SK-N-SH (cell line): ENCODE data around the gene CPPED1. TPM values are rescaled to one million over a fixed set of nuclear protein-coding genes. Genes with fewer than 3 reads are reported as not detected.
A peak's percentile ranks its signal among the peaks of the same experiment; 100 is the strongest.

Experiments used
- CTCF ChIA-PET: fragments of 300-600, 350-600 bp; formaldehyde crosslinking; extraction: SDS; loops from one replicate; lab custom pipeline; 2021; lab: Yijun Ruan, JAX
- POLR2A ChIA-PET: fragments of 350-600 bp; sonication (Branson Sonifier 250); formaldehyde crosslinking; extraction: SDS; loops from one replicate; lab custom pipeline; 2020; ENCODE audit warnings: antibody characterized with exemption, inconsistent platforms; lab: Yijun Ruan, JAX
- DNase-seq: peaks from one replicate; pipeline ENCODE4 v3.0.0; 2012
- H2AFZ ChIP-seq: fragments of 200-600 bp; sonication (generic); 2 replicates; pipeline ENCODE4 v1.8.1; 2016; ENCODE audit warnings: antibody characterized with exemption, mild to moderate bottlenecking, low read depth
- H3F3A ChIP-seq: fragments of 200-600 bp; sonication (generic); replicated peaks from 2 replicates; pipeline ENCODE3; 2016; ENCODE audit warnings: antibody characterized with exemption, mild to moderate bottlenecking; ENCODE audit not compliant: insufficient read depth
- H3K27ac ChIP-seq, 2 experiments: fragments of 200-500 bp in 1 of 2; fragments of 200-600 bp in 1 of 2; sonication (Bioruptor generic) in 1 of 2; sonication (generic), shearing (Covaris generic) in 1 of 2; 2 replicates each; pipeline versions ENCODE4 v1.5.1 to v1.6.1; 2014 to 2016; ENCODE audit warnings: low read depth in 2 of 2, inconsistent platforms in 1 of 2, low read length in 1 of 2, mild to moderate bottlenecking in 1 of 2, mixed read lengths in 1 of 2
- H3K27me3 ChIP-seq: fragments of 200-600 bp; sonication (generic), shearing (Covaris generic); 2 replicates; pipeline ENCODE4 v1.6.1; 2016; ENCODE audit warnings: mixed run types; ENCODE audit not compliant: insufficient read depth
- H3K36me3 ChIP-seq, 2 experiments: fragments of 200-500 bp in 1 of 2; fragments of 200-600 bp in 1 of 2; sonication (Bioruptor generic) in 1 of 2; sonication (generic) in 1 of 2; replicated peaks in 1 of 2; 2 replicates each; pipeline versions ENCODE3 to v1.5.1; 2014 to 2016; ENCODE audit warnings: low read length in 1 of 2, mild to moderate bottlenecking in 1 of 2; ENCODE audit not compliant: insufficient read depth in 2 of 2, control insufficient read depth in 1 of 2
- H3K4me1 ChIP-seq, 2 experiments: fragments of 200-500 bp in 1 of 2; fragments of 200-600 bp in 1 of 2; sonication (Bioruptor generic) in 1 of 2; sonication (generic), shearing (Covaris generic) in 1 of 2; 2 replicates each; pipeline versions ENCODE4 v1.5.1 to v1.6.1; 2014 to 2016; ENCODE audit warnings: low read depth in 1 of 2, low read length in 1 of 2, mixed run types in 1 of 2; ENCODE audit not compliant: insufficient read depth in 2 of 2, control insufficient read depth in 1 of 2
- H3K4me2 ChIP-seq: fragments of 200-600 bp; sonication (generic), shearing (Covaris generic); 2 replicates; pipeline ENCODE4 v1.6.1; 2017; ENCODE audit warnings: mixed run types
- H3K4me3 ChIP-seq, 2 experiments: fragments of 200-500 bp in 1 of 2; fragments of 200-600 bp in 1 of 2; sonication (Bioruptor generic) in 1 of 2; sonication (generic), shearing (Covaris generic) in 1 of 2; 2 replicates each; pipeline versions ENCODE4 v1.5.1 to v1.8.1; 2014 to 2016; ENCODE audit warnings: low read depth in 2 of 2, inconsistent platforms in 1 of 2, low read length in 1 of 2, mild to moderate bottlenecking in 1 of 2, mixed read lengths in 1 of 2, moderate library complexity in 1 of 2
- H3K79me2 ChIP-seq: fragments of 200-600 bp; sonication (generic); 2 replicates; pipeline ENCODE4 v1.8.1; 2017; ENCODE audit warnings: mild to moderate bottlenecking; ENCODE audit not compliant: insufficient read depth
- H3K9ac ChIP-seq: fragments of 200-600 bp; sonication (generic); 2 replicates; pipeline ENCODE4 v1.6.1; 2017; ENCODE audit warnings: mixed run types
- H3K9me2 ChIP-seq: fragments of 200-600 bp; sonication (generic); 2 replicates; pipeline ENCODE4 v1.6.1; 2017; ENCODE audit warnings: mixed run types
- H3K9me3 ChIP-seq: fragments of 200-600 bp; sonication (generic); 2 replicates; pipeline ENCODE4 v1.6.1; 2017; ENCODE audit warnings: mixed run types, mild to moderate bottlenecking, moderate library complexity
- H4K20me1 ChIP-seq: fragments of 200-600 bp; sonication (generic); 2 replicates; pipeline ENCODE4 v1.6.1; 2017; ENCODE audit warnings: mild to moderate bottlenecking, mixed run types; ENCODE audit not compliant: insufficient read depth
- EP300 ChIP-seq, 2 experiments: IDR thresholded peaks; 2 replicates each; pipeline versions ENCODE4 v1.4.0 to v1.6.1; 2012; ENCODE audit warnings: borderline replicate concordance in 1 of 2, low read depth in 1 of 2, low read length in 1 of 2
- FOSL2 ChIP-seq: IDR thresholded peaks from 2 replicates; pipeline ENCODE4 v1.4.0; 2012; ENCODE audit warnings: low read depth, mild to moderate bottlenecking, moderate library complexity, borderline replicate concordance
- JUND ChIP-seq: IDR thresholded peaks from 2 replicates; pipeline ENCODE4 v1.4.0; 2012
- NFIC ChIP-seq: IDR thresholded peaks from 2 replicates; pipeline ENCODE4 v1.4.0; 2012; ENCODE audit warnings: borderline replicate concordance
- RAD21 ChIP-seq: IDR thresholded peaks from 2 replicates; pipeline ENCODE4 v1.6.1; 2012; ENCODE audit warnings: mild to moderate bottlenecking, low read length
- RXRA ChIP-seq: IDR thresholded peaks from 2 replicates; pipeline ENCODE4 v1.4.0; 2012; ENCODE audit warnings: low read depth, mild to moderate bottlenecking, borderline replicate concordance
- SIN3A ChIP-seq: IDR thresholded peaks from 2 replicates; pipeline ENCODE4 v1.6.1; 2012; ENCODE audit warnings: low read depth, mild to moderate bottlenecking, low read length, moderate library complexity, borderline replicate concordance
- TCF12 ChIP-seq: IDR thresholded peaks from 2 replicates; pipeline ENCODE4 v1.4.0; 2012
- TEAD4 ChIP-seq: IDR thresholded peaks from 2 replicates; pipeline ENCODE4 v1.4.0; 2012; ENCODE audit warnings: mild to moderate bottlenecking, borderline replicate concordance; ENCODE audit not compliant: insufficient read depth
- YY1 ChIP-seq: IDR thresholded peaks from 2 replicates; pipeline ENCODE4 v1.4.0; 2012; ENCODE audit warnings: low read depth, mild to moderate bottlenecking
- WGBS: methylation state at CpG from one replicate; pipeline ENCODE4 v1.1.6; 2017; ENCODE audit warnings: low lambda C conversion rate; 5-methylcytosine and 5-hydroxymethylcytosine counted together
- polyA plus RNA-seq, 3 experiments: library from polyadenylated mRNA; depleted of rRNA; stranded (reverse); fragments of >200 nt; gene quantifications; 2 replicates each; pipeline ENCODE4 v1.2.3, GENCODE V29; 2012
- TF ChIP-seq, protein P1 (sequence below): fragments of 200-600 bp; sonication (generic); IDR thresholded peaks from 2 replicates; pipeline ENCODE4 v1.6.1; 2017; ENCODE audit warnings: antibody characterized with exemption, mild to moderate bottlenecking, moderate library complexity
- TF ChIP-seq, protein P2 (sequence below): fragments of 150-350 bp; IDR thresholded peaks from 2 replicates; pipeline ENCODE4 v1.6.1; 2016; ENCODE audit warnings: mild to moderate bottlenecking, low read depth, low read length
- TF ChIP-seq, protein P3 (sequence below): IDR thresholded peaks from 2 replicates; pipeline ENCODE4 v1.4.0; 2012; ENCODE audit warnings: low read depth, borderline replicate concordance

Gene CPPED1
- polyA plus RNA-seq, 1 of the 3 experiments (the other 2 are of a cell fraction): 11.9 TPM

DNA sequence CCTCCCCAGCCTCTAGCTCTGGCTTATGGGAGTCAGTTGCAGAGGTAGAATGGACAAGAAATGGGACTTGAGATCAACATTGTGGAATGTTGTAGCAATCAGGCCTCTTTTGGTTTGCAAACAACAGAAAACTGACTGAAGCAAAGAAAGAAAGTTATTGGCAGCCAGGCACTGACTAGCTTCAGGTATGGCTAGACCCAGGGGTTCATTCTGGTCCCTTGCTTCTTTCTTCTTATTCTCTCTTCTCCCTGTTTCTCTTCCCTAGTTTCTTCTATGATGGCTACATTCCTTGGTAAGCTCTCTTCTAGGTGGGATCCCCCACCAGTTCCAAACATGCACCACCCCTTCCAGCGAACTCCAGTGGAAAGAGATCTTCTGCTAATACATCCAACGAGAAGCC, 154.3 kb downstream of the CPPED1 start:
- Histone ChIP-seq H3K9me2 (no peaks in the 10 kb centered on the region), H3K79me2 (no peaks in the 10 kb centered on the region), H3F3A (no peaks in the 10 kb centered on the region), H3K9ac (no peak overlapping the region), H3K4me1 (peaks cover 4 to 7% of the 10 kb centered on the region in 2 experiments; a peak in 1 of 4 replicates), H3K27me3 (no peaks in the 10 kb centered on the region), H3K9me3 (no peaks in the 10 kb centered on the region), H4K20me1 (no peaks in the 10 kb centered on the region), H3K4me2 (no peak overlapping the region), H3K27ac (no peak overlapping the region), H2AFZ (no peak overlapping the region), H3K4me3 (no peak overlapping the region), H3K36me3 (no peaks in the 10 kb centered on the region)
- CTCF ChIA-PET: interaction anchor here (0.6 kb wide), 1 partner anchor 325 kb away, joined by 4 read pairs; no protein-coding TSS in a partner anchor
- POLR2A ChIA-PET: no interaction called here
- no peak for DNase-seq
- no peak for TF ChIP-seq RXRA
- TF ChIP-seq, protein P1, sequence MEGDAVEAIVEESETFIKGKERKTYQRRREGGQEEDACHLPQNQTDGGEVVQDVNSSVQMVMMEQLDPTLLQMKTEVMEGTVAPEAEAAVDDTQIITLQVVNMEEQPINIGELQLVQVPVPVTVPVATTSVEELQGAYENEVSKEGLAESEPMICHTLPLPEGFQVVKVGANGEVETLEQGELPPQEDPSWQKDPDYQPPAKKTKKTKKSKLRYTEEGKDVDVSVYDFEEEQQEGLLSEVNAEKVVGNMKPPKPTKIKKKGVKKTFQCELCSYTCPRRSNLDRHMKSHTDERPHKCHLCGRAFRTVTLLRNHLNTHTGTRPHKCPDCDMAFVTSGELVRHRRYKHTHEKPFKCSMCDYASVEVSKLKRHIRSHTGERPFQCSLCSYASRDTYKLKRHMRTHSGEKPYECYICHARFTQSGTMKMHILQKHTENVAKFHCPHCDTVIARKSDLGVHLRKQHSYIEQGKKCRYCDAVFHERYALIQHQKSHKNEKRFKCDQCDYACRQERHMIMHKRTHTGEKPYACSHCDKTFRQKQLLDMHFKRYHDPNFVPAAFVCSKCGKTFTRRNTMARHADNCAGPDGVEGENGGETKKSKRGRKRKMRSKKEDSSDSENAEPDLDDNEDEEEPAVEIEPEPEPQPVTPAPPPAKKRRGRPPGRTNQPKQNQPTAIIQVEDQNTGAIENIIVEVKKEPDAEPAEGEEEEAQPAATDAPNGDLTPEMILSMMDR: no peak
- 88% methylated on average over 2 of the region's 2 CpGs for WGBS

DNA sequence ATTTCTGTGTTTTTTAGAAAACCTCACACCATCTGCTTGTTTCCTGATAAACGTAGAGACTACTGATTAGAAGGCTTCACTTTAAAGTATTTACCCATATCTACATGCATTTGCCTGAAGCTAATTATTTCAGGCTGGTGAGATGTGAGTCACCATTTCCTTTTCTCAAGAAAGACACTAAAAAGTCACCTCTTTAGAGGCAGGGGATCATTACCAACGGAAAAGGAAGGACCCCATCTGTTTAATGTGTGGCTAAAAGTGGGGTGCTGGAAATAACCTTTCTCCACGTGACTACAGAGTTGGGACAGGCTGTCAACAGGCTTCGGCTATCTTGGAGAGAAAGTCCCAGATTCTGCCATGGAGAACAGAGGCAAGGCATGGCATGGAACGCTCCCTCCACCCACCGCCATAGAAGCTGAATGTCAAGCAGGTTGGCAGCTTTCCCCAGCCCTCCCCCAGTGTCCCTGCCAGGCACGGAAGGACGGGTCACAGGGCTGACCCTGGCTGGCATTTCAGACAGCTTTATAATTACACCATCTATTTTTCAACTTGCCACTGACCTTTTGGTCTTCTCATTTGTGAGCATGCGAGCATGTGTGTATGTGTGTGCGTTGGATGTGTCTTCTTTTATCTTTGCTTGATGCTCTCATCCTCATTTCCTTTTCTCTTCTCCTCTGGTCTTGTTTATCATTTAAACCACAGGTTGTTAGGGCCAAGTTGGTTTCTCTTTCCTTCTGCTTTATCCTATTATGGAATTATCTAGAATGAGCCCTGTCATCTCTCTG, 157.0 kb downstream of the CPPED1 start:
- TF ChIP-seq NFIC (no peak), RAD21 (no peak), TCF12 (peak; percentile 62), JUND (0 out of 2 replicates have a peak, but pooled peaks have one; percentile 10), FOSL2 (peak; percentile 33; the same call in 1 of the 2 replicates), EP300 (IDR thresholded peaks at IDR 0.05; ENCODE audit: borderline replicate concordance in 1 of 2, low read depth in 1 of 2, low read length in 1 of 2) (no peak)
- Histone ChIP-seq H2AFZ (no peak overlapping the region), H3K36me3 (no peaks in the 10 kb centered on the region), H3K4me1 (peaks cover 4 to 7% of the 10 kb centered on the region in 2 experiments; a peak in 1 of 4 replicates), H3K9me3 (no peaks in the 10 kb centered on the region), H4K20me1 (no peaks in the 10 kb centered on the region), H3K9me2 (no peaks in the 10 kb centered on the region), H3K4me2 (peak overlapping the region; percentile 31; the same call in 1 of the 2 replicates), H3K27me3 (no peaks in the 10 kb centered on the region), H3K9ac (no peak overlapping the region), H3F3A (no peaks in the 10 kb centered on the region), H3K4me3 (no peak overlapping the region), H3K79me2 (no peaks in the 10 kb centered on the region), H3K27ac (peak overlapping the region; percentile 23 to 60; a peak in 3 of 4 replicates)
- 33% methylated on average over 10 of the region's 10 CpGs for WGBS
- POLR2A ChIA-PET: no interaction called here
- CTCF ChIA-PET: interaction anchor here (1.0 kb wide), 1 partner anchor 108 kb away, joined by 3 read pairs; no protein-coding TSS in a partner anchor
- peak; percentile 25 for DNase-seq

DNA sequence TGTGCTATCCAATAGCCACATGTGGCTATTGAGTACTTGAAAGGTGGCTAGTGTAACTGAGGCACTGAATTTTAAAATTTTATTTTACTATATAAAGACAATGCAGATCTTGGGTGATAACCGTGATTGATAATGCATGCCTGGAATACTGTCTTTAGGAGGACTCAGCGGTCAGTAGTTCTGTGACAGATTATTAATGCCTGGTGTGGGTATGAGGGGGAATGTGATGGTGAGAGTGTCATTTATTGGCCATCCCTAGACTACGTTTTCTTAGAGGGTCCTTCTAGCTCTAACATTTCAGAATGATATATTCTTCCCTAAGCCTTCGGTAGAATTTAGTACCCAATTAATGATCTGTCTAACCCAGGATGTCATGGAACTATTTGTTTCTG, 157.6 kb downstream of the CPPED1 start:
- Histone ChIP-seq H3F3A (no peaks in the 10 kb centered on the region), H3K36me3 (no peaks in the 10 kb centered on the region), H3K79me2 (no peaks in the 10 kb centered on the region), H3K4me3 (no peak overlapping the region), H3K9me3 (no peaks in the 10 kb centered on the region), H3K9ac (no peak overlapping the region), H2AFZ (no peak overlapping the region), H3K27ac (peak overlapping the region; percentile 23 to 60; a peak in 3 of 4 replicates), H3K27me3 (no peaks in the 10 kb centered on the region), H4K20me1 (no peaks in the 10 kb centered on the region), H3K9me2 (no peaks in the 10 kb centered on the region), H3K4me1 (peaks cover 4 to 7% of the 10 kb centered on the region in 2 experiments; a peak in 1 of 4 replicates), H3K4me2 (peak overlapping the region; percentile 31; the same call in 1 of the 2 replicates)
- no peak for DNase-seq
- WGBS: 94% methylated on average over 4 of the region's 4 CpGs
- CTCF ChIA-PET: interaction anchor here (1.0 kb wide), 1 partner anchor 108 kb away, joined by 3 read pairs; no protein-coding TSS in a partner anchor
- POLR2A ChIA-PET: no interaction called here
- TF ChIP-seq NFIC (no peak), YY1 (no peak), SIN3A (no peak), TEAD4 (no peak)
- TF ChIP-seq, protein P2, sequence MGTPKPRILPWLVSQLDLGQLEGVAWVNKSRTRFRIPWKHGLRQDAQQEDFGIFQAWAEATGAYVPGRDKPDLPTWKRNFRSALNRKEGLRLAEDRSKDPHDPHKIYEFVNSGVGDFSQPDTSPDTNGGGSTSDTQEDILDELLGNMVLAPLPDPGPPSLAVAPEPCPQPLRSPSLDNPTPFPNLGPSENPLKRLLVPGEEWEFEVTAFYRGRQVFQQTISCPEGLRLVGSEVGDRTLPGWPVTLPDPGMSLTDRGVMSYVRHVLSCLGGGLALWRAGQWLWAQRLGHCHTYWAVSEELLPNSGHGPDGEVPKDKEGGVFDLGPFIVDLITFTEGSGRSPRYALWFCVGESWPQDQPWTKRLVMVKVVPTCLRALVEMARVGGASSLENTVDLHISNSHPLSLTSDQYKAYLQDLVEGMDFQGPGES: no peak
- TF ChIP-seq, protein P3, sequence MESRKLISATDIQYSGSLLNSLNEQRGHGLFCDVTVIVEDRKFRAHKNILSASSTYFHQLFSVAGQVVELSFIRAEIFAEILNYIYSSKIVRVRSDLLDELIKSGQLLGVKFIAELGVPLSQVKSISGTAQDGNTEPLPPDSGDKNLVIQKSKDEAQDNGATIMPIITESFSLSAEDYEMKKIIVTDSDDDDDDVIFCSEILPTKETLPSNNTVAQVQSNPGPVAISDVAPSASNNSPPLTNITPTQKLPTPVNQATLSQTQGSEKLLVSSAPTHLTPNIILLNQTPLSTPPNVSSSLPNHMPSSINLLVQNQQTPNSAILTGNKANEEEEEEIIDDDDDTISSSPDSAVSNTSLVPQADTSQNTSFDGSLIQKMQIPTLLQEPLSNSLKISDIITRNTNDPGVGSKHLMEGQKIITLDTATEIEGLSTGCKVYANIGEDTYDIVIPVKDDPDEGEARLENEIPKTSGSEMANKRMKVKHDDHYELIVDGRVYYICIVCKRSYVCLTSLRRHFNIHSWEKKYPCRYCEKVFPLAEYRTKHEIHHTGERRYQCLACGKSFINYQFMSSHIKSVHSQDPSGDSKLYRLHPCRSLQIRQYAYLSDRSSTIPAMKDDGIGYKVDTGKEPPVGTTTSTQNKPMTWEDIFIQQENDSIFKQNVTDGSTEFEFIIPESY: no peak
